Measurements from ENCODE around the gene PPM1D. TPM values are rescaled to one million over a fixed set of nuclear protein-coding genes. Genes with fewer than 3 reads are reported as not detected.

PPM1D gene
- total RNA-seq, 1 experiment from 2014 or later, result 10.4 TPM

GRCh38 chr17:60628252-60628889 lies 28.4 kb downstream of the PPM1D start:
- BruUV-seq (replicated peaks), result no TSS peak
- ChIA-PET POLR2A (ENCODE audit: unreplicated experiment) (no interaction called here), CTCF (interaction anchor here (0.7 kb wide), 1 partner anchor 55 kb away, joined by 3 read pairs; no protein-coding TSS in a partner anchor)
- H3K27ac ChIP-seq, result no peak overlapping the region
- no peaks in the 10 kb centered on the region; the same call in 1 of the 2 replicates for H3K36me3 ChIP-seq (ENCODE audit: low read depth)
- no peak overlapping the region for H3K4me2 ChIP-seq
- H4K20me1 ChIP-seq (ENCODE audit: insufficient read depth), result peaks cover 7% of the 10 kb centered on the region
- intact Hi-C loops (cut with micrococcal nuclease; ENCODE audit: unreplicated experiment), result no loop called here
- no peaks in the 10 kb centered on the region for H3K4me1 ChIP-seq (replicated peaks; ENCODE audit: insufficient read depth)
- no peak overlapping the region for H3K4me3 ChIP-seq
- no peak overlapping the region for H2AFZ ChIP-seq
- H3K79me2 ChIP-seq (ENCODE audit: low read depth), result no peaks in the 10 kb centered on the region
- no peaks in the 10 kb centered on the region for H3K9me2 ChIP-seq (ENCODE audit: insufficient read depth)
- DNase-seq, result no peak
- no peaks in the 10 kb centered on the region for H3K27me3 ChIP-seq (ENCODE audit: insufficient read depth, low read depth)
- H3K9me3 ChIP-seq (ENCODE audit: insufficient read depth, low read depth), result no peaks in the 10 kb centered on the region
- no peak for TF ChIP-seq CTCF (conservative IDR thresholded peaks at IDR 0.05)
- no peaks in the 10 kb centered on the region for H3F3A ChIP-seq (ENCODE audit: insufficient read depth, low read depth)

GRCh38 chr17:60629120-60629519 lies 29.1 kb downstream of the PPM1D start:
- Histone ChIP-seq H3K36me3 (ENCODE audit: low read depth) (no peaks in the 10 kb centered on the region; the same call in 1 of the 2 replicates), H3F3A (ENCODE audit: insufficient read depth, low read depth) (no peaks in the 10 kb centered on the region), H3K9me2 (ENCODE audit: insufficient read depth) (no peaks in the 10 kb centered on the region), H4K20me1 (ENCODE audit: insufficient read depth) (peaks cover 7% of the 10 kb centered on the region), H3K79me2 (ENCODE audit: low read depth) (no peaks in the 10 kb centered on the region), H3K9me3 (ENCODE audit: insufficient read depth, low read depth) (no peaks in the 10 kb centered on the region), H3K4me3 (no peak overlapping the region), H2AFZ (no peak overlapping the region), H3K4me1 (replicated peaks; ENCODE audit: insufficient read depth) (no peaks in the 10 kb centered on the region), H3K27me3 (ENCODE audit: insufficient read depth, low read depth) (no peaks in the 10 kb centered on the region), H3K27ac (no peak overlapping the region), H3K4me2 (no peak overlapping the region)
- BruUV-seq (replicated peaks), result no TSS peak
- intact Hi-C loops (cut with micrococcal nuclease; ENCODE audit: unreplicated experiment), result no loop called here
- no peak for DNase-seq
- no peak for TF ChIP-seq EZH2 (IDR thresholded peaks at IDR 0.05; ENCODE audit: low read depth)
- no peak for TF ChIP-seq CTCF (conservative IDR thresholded peaks at IDR 0.05)
- CTCF ChIA-PET, result interaction anchor here (0.7 kb wide), 1 partner anchor 56 kb away, joined by 3 read pairs; no protein-coding TSS in a partner anchor
- POLR2A ChIA-PET (ENCODE audit: unreplicated experiment), result no interaction called here

- no peaks in the 10 kb centered on the region for H3K36me3 ChIP-seq (ENCODE audit: low read depth)
These were observed 30.4 kb downstream of the PPM1D start for GRCh38 chr17:60630352-60630751.

More at GRCh38 chr17:60630352-60630751, 30.4 kb downstream of the PPM1D start:
- no TSS peak for BruUV-seq (replicated peaks)
- Histone ChIP-seq H3K79me2 (ENCODE audit: low read depth) (no peaks in the 10 kb centered on the region), H2AFZ (no peak overlapping the region), H3K4me2 (no peak overlapping the region), H3F3A (ENCODE audit: insufficient read depth, low read depth) (no peaks in the 10 kb centered on the region), H3K9me3 (ENCODE audit: insufficient read depth, low read depth) (no peaks in the 10 kb centered on the region), H3K27ac (no peak overlapping the region), H3K4me3 (no peak overlapping the region), H3K4me1 (replicated peaks; ENCODE audit: insufficient read depth) (no peaks in the 10 kb centered on the region), H4K20me1 (ENCODE audit: insufficient read depth) (peaks cover 7% of the 10 kb centered on the region), H3K9me2 (ENCODE audit: insufficient read depth) (no peaks in the 10 kb centered on the region), H3K27me3 (ENCODE audit: insufficient read depth, low read depth) (no peaks in the 10 kb centered on the region)
- ChIA-PET POLR2A (ENCODE audit: unreplicated experiment) (no interaction called here), CTCF (interaction anchor here (0.6 kb wide), 1 partner anchor 1495 kb away, joined by 17 read pairs; no protein-coding TSS in a partner anchor)
- DNase-seq, result no peak
- no peak for TF ChIP-seq EZH2 (IDR thresholded peaks at IDR 0.05; ENCODE audit: low read depth)
- TF ChIP-seq CTCF (conservative IDR thresholded peaks at IDR 0.05), result no peak
- intact Hi-C loops (cut with micrococcal nuclease; ENCODE audit: unreplicated experiment), result loop anchor here (10.0 kb wide), 1 partner anchor 526 kb away; no protein-coding TSS in a partner anchor

All from PC-9 (cell line).